Smooth muscle cell (in vitro differentiated cells): ENCODE measurements around the gene ONECUT2. TPM values are rescaled to one million over a fixed set of nuclear protein-coding genes. Genes with fewer than 3 reads are reported as not detected.

Source experiments
- DNase-seq: peaks from one replicate; lab custom pipeline; 2025; ENCODE audit not compliant: unreplicated experiment; lab: John Stamatoyannopoulos, UW
- H2AFZ ChIP-seq: fragments of 200-600 bp; sonication (generic); 2 replicates; pipeline ENCODE4 v1.6.0; 2016; ENCODE audit warnings: antibody characterized with exemption, low read depth, mild to moderate bottlenecking
- H3F3A ChIP-seq: fragments of 200-600 bp; sonication (generic); 2 replicates; pipeline ENCODE4 v1.6.0; 2017; ENCODE audit warnings: antibody characterized with exemption, low read depth
- H3K27ac ChIP-seq: fragments of 200-600 bp; sonication (generic); 2 replicates; pipeline ENCODE4 v1.5.1; 2016; ENCODE audit warnings: low read depth, mild to moderate bottlenecking
- H3K27me3 ChIP-seq: fragments of 200-600 bp; sonication (generic); 2 replicates; pipeline ENCODE4 v1.6.1; 2016; ENCODE audit warnings: low read depth, mild to moderate bottlenecking
- H3K36me3 ChIP-seq: fragments of 200-600 bp; sonication (generic); 2 replicates; pipeline ENCODE4 v1.5.1; 2016; ENCODE audit warnings: low read depth
- H3K4me1 ChIP-seq: fragments of 200-600 bp; sonication (generic); 2 replicates; pipeline ENCODE4 v1.5.1; 2016; ENCODE audit warnings: low read depth
- H3K4me2 ChIP-seq: fragments of 200-600 bp; sonication (generic); 2 replicates; pipeline ENCODE4 v1.6.0; 2016; ENCODE audit warnings: mild to moderate bottlenecking
- H3K4me3 ChIP-seq: fragments of 200-600 bp; sonication (generic); 2 replicates; pipeline ENCODE4 v1.5.1; 2016; ENCODE audit warnings: mild to moderate bottlenecking
- H3K79me2 ChIP-seq: fragments of 200-600 bp; sonication (generic); 2 replicates; pipeline ENCODE4 v1.6.0; 2016; ENCODE audit warnings: low read depth, mild to moderate bottlenecking
- H3K9ac ChIP-seq: fragments of 200-600 bp; sonication (generic); 2 replicates; pipeline ENCODE4 v1.6.0; 2016; ENCODE audit warnings: low read depth
- H3K9me3 ChIP-seq: fragments of 200-600 bp; sonication (generic); replicated peaks from 2 replicates; pipeline ENCODE4 v1.5.1; 2016; ENCODE audit warnings: low read depth
- H4K20me1 ChIP-seq: fragments of 200-600 bp; sonication (generic); 2 replicates; pipeline ENCODE4 v1.6.0; 2016; ENCODE audit warnings: low read depth
- CTCF ChIP-seq: fragments of 200-600 bp; sonication (generic); IDR thresholded peaks from 2 replicates; pipeline ENCODE4 v1.5.1; 2017; ENCODE audit warnings: borderline replicate concordance, mild to moderate bottlenecking, antibody characterized with exemption; ENCODE audit not compliant: insufficient read depth, poor library complexity, severe bottlenecking
- WGBS: methylation state at CpG from one replicate; pipeline ENCODE4 v1.1.7; 2016; ENCODE audit warnings: low lambda C conversion rate; 5-methylcytosine and 5-hydroxymethylcytosine counted together
- polyA plus RNA-seq: library from polyadenylated mRNA; unstranded; fragments of >200 nt; fragmentation: Nextera tagmentation; extraction: Ambion mirVana; gene quantifications from 2 replicates; pipeline ENCODE4 v1.2.1, GENCODE V29; 2016
- total RNA-seq: library from RNA; depleted of rRNA; stranded (reverse); fragments of >200 nt; gene quantifications from 2 replicates; pipeline ENCODE4 v1.2.3, GENCODE V29; 2014

The ONECUT2 gene
- total and polyA plus RNA-seq, 2 experiments from 2014 or later, result 0.04 TPM; not detected in 1

GRCh38 chr18:57440331-57441070 lies 5.3 kb downstream of the ONECUT2 start:
- DNase-seq, result no peak
- no peak for TF ChIP-seq CTCF
- H3F3A ChIP-seq, result no peaks in the 10 kb centered on the region
- H3K9me3 ChIP-seq, result no peaks in the 10 kb centered on the region
- H2AFZ ChIP-seq, result no peak overlapping the region
- no peaks in the 10 kb centered on the region for H3K36me3 ChIP-seq
- H3K4me1 ChIP-seq, result peaks cover 25% of the 10 kb centered on the region
- no peaks in the 10 kb centered on the region for H3K79me2 ChIP-seq
- peak overlapping the region; percentile 79 for H3K4me2 ChIP-seq
- WGBS, result 4% methylated on average over 58 of the region's 60 CpGs
- H3K27me3 ChIP-seq, result peaks cover 97% of the 10 kb centered on the region
- H3K27ac ChIP-seq, result no peak overlapping the region
- no peak overlapping the region for H3K9ac ChIP-seq
- no peaks in the 10 kb centered on the region for H4K20me1 ChIP-seq
- H3K4me3 ChIP-seq, result peak overlapping the region; percentile 29

GRCh38 chr18:57441071-57441794 lies 6.1 kb downstream of the ONECUT2 start:
- H3K36me3 ChIP-seq, result no peaks in the 10 kb centered on the region
- TF ChIP-seq CTCF, result no peak
- peaks cover 100% of the 10 kb centered on the region for H3K27me3 ChIP-seq
- DNase-seq, result no peak
- peak overlapping the region; percentile 29 for H3K4me3 ChIP-seq
- H4K20me1 ChIP-seq, result no peaks in the 10 kb centered on the region
- H3K4me1 ChIP-seq, result peaks cover 27% of the 10 kb centered on the region
- H3K27ac ChIP-seq, result no peak overlapping the region
- H3K79me2 ChIP-seq, result no peaks in the 10 kb centered on the region
- H2AFZ ChIP-seq, result no peak overlapping the region
- WGBS, result 4% methylated on average over 53 of the region's 54 CpGs
- no peak overlapping the region for H3K9ac ChIP-seq
- H3K4me2 ChIP-seq, result peak overlapping the region; percentile 79
- H3K9me3 ChIP-seq, result no peaks in the 10 kb centered on the region
- no peaks in the 10 kb centered on the region for H3F3A ChIP-seq

GRCh38 chr18:57443247-57443646 lies 8.1 kb downstream of the ONECUT2 start:
- H3K36me3 ChIP-seq, result no peaks in the 10 kb centered on the region
- H3K27ac ChIP-seq, result no peak overlapping the region
- no peaks in the 10 kb centered on the region for H4K20me1 ChIP-seq
- no peaks in the 10 kb centered on the region for H3K79me2 ChIP-seq
- peaks cover 90% of the 10 kb centered on the region for H3K27me3 ChIP-seq
- no peak overlapping the region for H3K4me3 ChIP-seq
- DNase-seq, result no peak
- H3F3A ChIP-seq, result no peaks in the 10 kb centered on the region
- H3K4me2 ChIP-seq, result no peak overlapping the region
- no peak for TF ChIP-seq CTCF
- no peak overlapping the region for H3K9ac ChIP-seq
- 60% methylated on average over 1 of the region's 1 CpG for WGBS
- H2AFZ ChIP-seq, result no peak overlapping the region
- no peaks in the 10 kb centered on the region for H3K9me3 ChIP-seq
- peaks cover 20% of the 10 kb centered on the region for H3K4me1 ChIP-seq

GRCh38 chr18:57443702-57444101 lies 8.5 kb downstream of the ONECUT2 start:
- Histone ChIP-seq H3K27ac (no peak overlapping the region), H3K4me2 (no peak overlapping the region), H3K79me2 (no peaks in the 10 kb centered on the region), H3K27me3 (peaks cover 87% of the 10 kb centered on the region), H3K4me1 (peaks cover 20% of the 10 kb centered on the region), H3K9me3 (no peaks in the 10 kb centered on the region), H3K4me3 (no peak overlapping the region), H2AFZ (no peak overlapping the region), H4K20me1 (no peaks in the 10 kb centered on the region), H3K36me3 (no peaks in the 10 kb centered on the region), H3F3A (no peaks in the 10 kb centered on the region), H3K9ac (no peak overlapping the region)
- 65% methylated on average over 3 of the region's 3 CpGs for WGBS
- TF ChIP-seq CTCF, result no peak
- DNase-seq, result no peak
